Middle frontal gyrus (tissue), 1 donor: ENCODE measurements around the gene LEF1.

Experiments
- DNase-seq: peaks from one replicate; pipeline ENCODE4 v3.0.0-alpha.2; 2015; ENCODE audit warnings: low spot score; ENCODE audit errors: extremely low spot score

Gene LEF1

GRCh38 chr4:108001540-108002135 is 167.1 kb downstream of the LEF1 start:
- DNase-seq, result no peak

DNA sequence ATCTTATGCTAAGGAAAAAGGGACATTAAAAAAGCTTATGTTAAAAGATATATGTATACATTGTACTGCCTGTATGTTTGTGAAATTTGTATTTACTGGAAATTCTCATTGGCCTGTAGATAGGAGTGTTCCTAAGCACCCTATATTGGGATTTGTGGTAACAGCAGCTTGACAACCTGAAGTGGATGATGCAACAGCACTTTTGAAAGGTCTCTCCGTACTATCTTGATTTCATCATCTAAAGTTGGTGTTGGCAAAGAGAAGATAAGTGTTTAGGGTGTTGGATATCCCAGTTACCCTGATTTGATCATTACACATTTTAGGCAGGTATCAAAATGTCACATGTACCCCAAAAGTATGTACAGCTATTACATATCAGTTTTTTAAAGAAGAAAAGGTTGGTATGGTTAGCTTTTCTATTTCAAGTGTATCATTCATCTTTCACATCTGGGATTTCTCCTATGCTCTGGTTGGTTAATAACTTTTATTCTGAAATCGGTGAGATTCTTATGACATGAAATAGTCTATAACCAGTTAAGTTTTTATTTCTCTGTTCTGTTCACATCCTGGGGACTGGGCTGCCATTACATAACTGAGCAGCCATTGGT is 168.7 kb downstream of the LEF1 start:
- no peak for DNase-seq

- DNase-seq, result no peak
Observed at GRCh38 chr4:107997794-107998193, 170.9 kb downstream of the LEF1 start.
